Fibroblast of mammary gland (primary cell): ENCODE data around the gene BCR.

ENCODE experiments used
- DNase-seq: peaks from one replicate; pipeline ENCODE4 v3.0.0-alpha.2; 2010; ENCODE audit warnings: low read depth
- H3K4me3 ChIP-seq: 2 replicates; pipeline ENCODE4 v1.5.1; 2011; ENCODE audit warnings: low read depth, mild to moderate bottlenecking, low read length, moderate library complexity; ENCODE audit not compliant: control insufficient read depth
- TF ChIP-seq, protein P1 (sequence below): conservative IDR thresholded peaks from 2 replicates; pipeline ENCODE4 v1.5.1; 2011; ENCODE audit warnings: low read depth, low read length, inconsistent platforms; ENCODE audit not compliant: control insufficient read depth, insufficient read depth

Gene BCR

DNA sequence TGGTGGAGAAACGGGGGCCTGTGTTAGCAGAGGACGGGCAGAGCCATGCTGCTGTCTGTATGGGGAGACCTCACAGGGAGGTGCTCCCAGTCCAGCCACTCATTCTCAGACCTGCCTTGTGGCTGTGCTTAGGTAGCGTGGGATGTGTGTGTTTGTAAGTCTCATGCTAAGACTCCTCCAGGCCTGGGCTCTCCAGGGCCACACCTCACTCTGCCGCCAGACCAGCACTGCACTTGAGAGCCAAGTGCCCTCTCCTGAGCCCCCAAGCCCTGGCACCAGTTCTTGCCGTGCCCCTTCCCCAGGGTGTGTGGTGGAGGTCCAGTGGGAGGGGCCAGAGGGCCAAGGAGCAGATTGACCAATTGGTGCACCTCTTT, 108.8 kb downstream of the BCR start:
- TF ChIP-seq, protein P1, sequence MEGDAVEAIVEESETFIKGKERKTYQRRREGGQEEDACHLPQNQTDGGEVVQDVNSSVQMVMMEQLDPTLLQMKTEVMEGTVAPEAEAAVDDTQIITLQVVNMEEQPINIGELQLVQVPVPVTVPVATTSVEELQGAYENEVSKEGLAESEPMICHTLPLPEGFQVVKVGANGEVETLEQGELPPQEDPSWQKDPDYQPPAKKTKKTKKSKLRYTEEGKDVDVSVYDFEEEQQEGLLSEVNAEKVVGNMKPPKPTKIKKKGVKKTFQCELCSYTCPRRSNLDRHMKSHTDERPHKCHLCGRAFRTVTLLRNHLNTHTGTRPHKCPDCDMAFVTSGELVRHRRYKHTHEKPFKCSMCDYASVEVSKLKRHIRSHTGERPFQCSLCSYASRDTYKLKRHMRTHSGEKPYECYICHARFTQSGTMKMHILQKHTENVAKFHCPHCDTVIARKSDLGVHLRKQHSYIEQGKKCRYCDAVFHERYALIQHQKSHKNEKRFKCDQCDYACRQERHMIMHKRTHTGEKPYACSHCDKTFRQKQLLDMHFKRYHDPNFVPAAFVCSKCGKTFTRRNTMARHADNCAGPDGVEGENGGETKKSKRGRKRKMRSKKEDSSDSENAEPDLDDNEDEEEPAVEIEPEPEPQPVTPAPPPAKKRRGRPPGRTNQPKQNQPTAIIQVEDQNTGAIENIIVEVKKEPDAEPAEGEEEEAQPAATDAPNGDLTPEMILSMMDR: no peak
- DNase-seq: no peak
- H3K4me3 ChIP-seq: no peak overlapping the region

DNA sequence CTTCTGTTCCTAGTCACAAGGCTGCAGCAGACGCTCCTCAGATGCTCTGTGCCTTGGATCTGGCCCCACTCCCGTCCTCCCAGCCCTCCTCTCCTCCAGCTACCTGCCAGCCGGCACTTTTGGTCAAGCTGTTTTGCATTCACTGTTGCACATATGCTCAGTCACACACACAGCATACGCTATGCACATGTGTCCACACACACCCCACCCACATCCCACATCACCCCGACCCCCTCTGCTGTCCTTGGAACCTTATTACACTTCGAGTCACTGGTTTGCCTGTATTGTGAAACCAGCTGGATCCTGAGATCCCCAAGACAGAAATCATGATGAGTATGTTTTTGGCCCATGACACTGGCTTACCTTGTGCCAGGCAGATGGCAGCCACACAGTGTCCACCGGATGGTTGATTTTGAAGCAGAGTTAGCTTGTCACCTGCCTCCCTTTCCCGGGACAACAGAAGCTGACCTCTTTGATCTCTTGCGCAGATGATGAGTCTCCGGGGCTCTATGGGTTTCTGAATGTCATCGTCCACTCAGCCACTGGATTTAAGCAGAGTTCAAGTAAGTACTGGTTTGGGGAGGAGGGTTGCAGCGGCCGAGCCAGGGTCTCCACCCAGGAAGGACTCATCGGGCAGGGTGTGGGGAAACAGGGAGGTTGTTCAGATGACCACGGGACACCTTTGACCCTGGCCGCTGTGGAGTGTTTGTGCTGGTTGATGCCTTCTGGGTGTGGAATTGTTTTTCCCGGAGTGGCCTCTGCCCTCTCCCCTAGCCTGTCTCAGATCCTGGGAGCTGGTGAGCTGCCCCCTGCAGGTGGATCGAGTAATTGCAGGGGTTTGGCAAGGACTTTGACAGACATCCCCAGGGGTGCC, 109.8 kb downstream of the BCR start:
- TF ChIP-seq, protein P1: peak; percentile 81
- H3K4me3 ChIP-seq: no peak overlapping the region
- peak; percentile 73 for DNase-seq

GRCh38 chr22:23291806-23292452, 111.6 kb downstream of the BCR start:
- DNase-seq: no peak
- no peak overlapping the region for H3K4me3 ChIP-seq
- TF ChIP-seq, protein P1: no peak

DNA sequence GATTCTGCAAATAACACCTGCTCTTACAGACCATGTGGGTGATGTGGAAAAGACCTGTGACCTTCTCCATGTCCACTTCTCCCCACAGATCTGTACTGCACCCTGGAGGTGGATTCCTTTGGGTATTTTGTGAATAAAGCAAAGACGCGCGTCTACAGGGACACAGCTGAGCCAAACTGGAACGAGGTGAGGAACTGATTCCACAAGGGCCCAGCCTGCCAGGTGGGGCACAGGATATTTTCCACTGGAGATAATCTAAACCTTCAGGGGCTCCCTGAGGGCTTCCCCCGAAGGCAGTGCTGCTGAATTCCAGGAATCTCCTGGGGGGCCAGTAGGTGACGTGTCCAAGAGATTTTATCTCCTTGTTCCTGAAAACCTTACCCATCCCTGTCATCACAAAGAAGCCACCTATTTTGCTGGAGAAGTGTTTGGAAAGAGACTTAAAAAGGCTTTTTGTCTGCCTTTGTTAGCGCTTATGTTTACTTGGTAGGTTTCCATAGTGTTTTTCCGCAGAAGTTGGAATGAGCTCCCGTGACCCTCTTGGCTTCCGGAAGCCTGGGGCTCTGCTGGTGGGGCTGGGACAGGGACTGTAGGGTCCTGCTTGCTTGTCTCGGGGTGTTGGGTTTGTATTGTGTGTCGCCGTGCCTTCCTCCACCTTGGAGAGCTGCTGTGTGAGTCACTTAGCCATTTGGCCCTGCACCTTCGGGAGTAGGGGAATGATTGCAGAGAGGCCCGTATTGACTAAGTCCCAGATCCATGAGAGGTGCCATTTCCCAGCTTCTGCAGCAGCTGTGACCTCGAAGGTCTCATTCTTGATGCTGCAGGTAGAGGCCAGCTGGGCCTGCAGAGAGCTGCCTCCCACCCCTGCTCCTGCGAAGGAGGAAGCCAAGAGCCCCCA, 112.4 kb downstream of the BCR start:
- no peak overlapping the region for H3K4me3 ChIP-seq
- DNase-seq: no peak
- TF ChIP-seq, protein P1: no peak

GRCh38 chr22:23293720-23294119, 113.4 kb downstream of the BCR start:
- H3K4me3 ChIP-seq: no peak overlapping the region
- no peak for DNase-seq

GRCh38 chr22:23294221-23294620, 113.9 kb downstream of the BCR start:
- no peak overlapping the region for H3K4me3 ChIP-seq
- TF ChIP-seq, protein P1: no peak
- no peak for DNase-seq

More at GRCh38 chr22:23293720-23294119, 113.4 kb downstream of the BCR start:
- TF ChIP-seq, protein P1: no peak
